ACHN (cell line): ENCODE data around the gene SUMO3.
"Not testable (repeated sequence)": the region's sequence is repeated elsewhere in the genome, so short reads cannot be mapped to it uniquely, and the experiment has no call there.

Source experiments
- DNase-seq: peaks from one replicate; pipeline ENCODE4 v3.0.0-alpha.2; 2015
- in situ Hi-C: cut with HindIII; loops from 2 replicates; pipeline ENCODE4 v1.10.0; 2017; ENCODE audit warnings: low sequenced_read_pairs, low pct_ligation_motif_present, low pct_unique_long_range_greater_than_20kb

SUMO3 gene

DNA sequence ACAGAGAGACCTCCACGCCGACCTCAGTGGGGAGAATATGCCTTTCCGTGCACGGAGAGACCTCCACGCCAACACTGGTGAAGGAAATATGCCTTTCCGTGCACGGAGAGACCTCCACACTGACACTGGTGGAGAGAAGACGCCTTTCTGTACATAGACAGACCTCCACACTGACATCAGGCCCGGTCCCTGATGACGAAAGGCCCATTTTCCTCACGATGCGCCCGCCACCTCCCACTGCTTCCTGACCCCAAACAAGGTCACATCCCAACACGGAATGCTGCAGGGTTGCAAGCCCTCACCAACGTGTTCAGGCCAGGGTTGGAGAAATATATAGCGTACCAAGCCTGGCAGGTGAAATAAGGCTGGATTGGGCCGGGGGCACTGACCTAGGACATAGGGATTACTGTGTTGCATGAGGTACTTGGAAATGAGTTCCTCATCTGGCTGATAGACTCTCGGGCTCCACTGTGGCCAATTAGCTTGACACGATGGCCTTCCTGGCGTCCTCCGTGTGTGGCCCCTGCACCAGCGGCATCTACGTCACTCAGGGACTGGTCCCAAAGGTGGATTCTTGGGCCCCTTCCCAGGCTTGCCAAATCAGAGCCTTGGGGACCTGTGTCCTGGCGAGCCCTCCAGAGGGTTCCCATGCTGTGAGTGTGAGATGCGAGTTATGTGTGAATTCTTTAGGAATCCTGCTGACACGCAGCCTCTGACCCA lies 16.5 kb upstream of the SUMO3 start:
- no peak for DNase-seq
- in situ Hi-C loops, result no loop called here

DNA sequence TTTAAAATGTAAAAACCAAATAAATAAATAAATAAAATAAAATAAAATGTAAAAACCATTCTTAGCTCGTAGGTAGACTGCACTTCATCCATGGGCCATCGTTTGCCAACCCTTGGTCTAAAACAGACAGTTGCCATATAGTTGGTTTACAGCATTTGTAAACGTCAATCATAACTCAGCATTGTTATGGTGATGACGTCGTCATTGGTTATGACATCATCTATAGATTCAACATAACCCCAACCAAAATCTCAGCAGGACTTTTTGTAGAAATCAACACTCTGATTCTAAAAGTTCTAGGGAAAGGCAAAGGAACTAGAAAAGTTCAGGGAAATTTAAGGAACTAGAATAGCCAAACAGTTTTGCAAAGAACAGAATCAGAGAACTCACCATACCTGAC lies 15.8 kb upstream of the SUMO3 start:
- in situ Hi-C loops, result no loop called here
- no peak for DNase-seq

DNA sequence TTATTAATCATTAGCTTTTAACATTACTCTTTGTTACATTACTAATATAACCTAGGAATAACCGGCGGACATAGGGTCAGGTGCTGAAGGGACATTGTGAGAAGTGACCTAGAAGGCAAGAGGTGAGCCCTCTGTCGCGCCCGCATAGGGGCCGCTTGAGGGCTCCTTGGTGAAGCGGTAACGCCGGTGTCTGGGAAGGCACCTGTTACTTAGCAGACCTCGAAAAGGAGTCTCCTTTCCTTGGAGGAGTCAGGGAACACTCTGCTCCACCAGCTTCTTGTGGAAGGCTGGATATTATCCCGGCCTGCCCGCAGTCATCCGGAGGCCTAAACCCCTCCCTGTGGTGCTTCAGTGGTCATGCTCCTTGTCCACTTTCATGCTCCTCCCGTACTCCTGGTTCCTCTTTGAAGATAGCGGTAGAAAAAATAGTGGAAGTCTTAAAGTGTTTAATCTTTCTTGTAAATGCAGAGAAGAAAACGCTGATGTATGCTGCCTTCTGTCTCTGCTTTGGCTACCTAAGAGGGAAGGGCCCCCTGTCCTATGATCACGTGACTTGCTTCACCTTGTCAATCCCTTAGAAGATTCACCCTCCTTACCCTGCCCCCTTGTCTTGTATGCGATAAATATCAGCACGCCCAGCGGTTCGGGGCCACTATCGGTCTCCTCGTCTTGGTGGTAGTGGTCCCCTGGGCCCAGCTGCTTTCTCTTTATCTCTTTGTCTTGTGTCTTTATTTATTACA lies 14.8 kb upstream of the SUMO3 start:
- DNase-seq, in situ Hi-C loops: not testable (repeated sequence)

DNA sequence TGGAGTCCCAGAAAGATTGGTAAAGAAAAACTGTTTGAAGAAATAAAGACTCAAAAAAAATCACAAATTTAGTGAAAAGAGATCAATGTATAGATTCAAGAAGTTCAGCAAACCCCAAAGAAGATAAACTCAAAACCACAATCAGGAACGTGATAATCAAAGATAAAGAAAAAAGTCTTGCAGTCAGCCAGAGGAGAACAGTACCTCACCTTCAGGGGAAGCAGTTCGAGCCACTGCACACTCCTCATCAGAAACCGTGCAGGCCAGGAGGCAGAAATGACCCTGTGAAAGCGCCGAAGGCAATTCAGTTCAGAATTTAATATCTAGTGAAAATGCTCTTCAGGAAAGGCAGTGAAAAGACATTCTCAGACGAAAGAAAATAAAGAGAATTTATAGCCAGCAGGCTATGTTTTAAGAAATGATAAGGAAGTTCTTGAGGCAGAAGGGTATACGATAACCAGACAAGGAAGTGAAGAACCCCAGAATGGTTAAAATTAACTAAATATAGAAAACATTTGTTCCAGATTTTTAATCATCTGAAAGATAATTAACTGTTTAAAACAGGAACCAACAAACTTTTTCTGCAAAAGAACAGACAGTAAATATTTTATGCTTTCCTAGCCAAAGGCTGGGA lies 13.5 kb upstream of the SUMO3 start:
- in situ Hi-C loops, result no loop called here

DNA sequence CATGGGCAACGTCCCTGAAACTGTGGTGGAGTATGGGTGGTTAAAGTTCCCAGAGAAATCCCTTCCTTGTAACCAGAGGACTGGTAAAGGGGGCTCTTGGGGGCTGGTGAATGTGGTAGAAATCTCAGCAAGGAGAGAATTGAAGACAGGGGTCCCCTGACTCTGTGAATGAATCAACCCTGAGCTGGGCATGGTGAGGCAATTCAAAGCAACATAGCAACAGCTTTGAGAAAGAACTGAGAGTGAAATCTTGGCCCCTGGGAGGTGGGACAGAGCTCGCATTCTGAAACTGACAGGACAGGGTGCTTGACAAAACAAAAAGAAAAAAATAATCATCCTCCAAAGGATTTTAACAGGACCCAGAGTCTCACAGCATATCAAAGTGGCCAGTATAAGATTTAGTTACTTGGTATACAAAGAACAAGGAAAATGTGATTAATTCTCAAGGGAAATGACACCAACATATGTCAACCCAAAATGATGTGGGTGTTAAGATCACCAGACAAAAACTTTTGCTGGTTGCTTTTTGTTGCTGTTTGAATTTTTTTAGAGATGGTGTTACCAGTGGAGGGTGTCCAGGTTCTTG lies 11.7 kb upstream of the SUMO3 start:
- in situ Hi-C loops, result no loop called here
- no peak for DNase-seq

More for the DNA sequence above, 13.5 kb upstream of the SUMO3 start:
- DNase-seq, result no peak

DNA sequence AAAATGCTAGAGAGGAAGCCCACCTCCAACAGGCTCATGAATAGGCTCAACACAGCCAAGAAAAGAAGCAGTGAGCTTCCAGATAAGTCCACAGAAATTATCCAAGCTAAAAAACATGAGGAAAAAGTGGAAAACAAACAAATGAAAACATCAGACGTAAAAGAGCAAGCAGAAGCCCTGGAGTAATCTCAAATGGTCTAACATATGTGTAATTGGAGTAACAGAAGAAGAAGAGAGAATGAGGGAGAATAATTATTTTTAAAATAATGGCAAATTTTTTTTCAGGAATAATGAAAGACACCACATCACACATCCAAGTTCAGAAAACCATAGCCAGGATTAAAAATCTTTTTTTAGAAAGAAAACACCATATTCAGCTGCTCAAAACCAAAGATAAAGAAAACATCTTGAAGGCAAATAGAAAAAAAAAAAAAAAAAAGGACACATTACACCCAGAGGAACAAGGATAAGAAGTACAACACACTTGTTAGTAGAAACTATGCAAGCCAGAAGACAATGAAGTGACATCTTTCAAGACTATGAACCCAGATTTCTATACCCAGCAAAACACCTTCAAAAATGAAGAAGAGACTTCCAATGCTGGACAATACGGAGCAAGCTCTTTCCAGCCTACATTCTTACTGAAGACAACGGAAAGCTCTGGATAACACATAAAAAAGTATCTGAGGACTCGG lies 10.6 kb upstream of the SUMO3 start:
- DNase-seq, result no peak
- in situ Hi-C loops, result no loop called here

DNA sequence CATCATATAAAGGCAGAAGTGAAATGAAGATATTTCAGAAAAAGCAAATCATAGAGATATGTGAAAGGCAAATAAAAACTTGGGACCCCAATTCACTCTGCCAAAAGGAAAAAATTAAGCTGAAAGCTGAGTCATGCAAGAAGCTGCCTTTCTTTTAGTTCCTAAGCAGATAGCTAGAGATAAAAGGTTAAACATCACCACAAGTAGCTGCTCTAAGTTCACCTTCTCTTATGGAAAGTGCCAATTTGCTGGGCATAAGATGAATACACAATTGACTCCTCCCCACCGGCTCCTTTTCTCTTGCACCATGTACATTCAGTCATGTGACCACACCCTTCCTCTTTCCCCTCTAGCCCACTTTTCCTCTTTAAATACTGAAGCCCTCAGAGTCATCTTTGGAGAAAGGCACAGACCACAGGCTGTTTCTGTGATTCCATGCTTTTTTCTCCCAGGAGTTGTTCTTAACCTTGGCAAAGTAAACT lies 5.4 kb upstream of the SUMO3 start:
- DNase-seq, result no peak
- in situ Hi-C loops, result no loop called here

DNA sequence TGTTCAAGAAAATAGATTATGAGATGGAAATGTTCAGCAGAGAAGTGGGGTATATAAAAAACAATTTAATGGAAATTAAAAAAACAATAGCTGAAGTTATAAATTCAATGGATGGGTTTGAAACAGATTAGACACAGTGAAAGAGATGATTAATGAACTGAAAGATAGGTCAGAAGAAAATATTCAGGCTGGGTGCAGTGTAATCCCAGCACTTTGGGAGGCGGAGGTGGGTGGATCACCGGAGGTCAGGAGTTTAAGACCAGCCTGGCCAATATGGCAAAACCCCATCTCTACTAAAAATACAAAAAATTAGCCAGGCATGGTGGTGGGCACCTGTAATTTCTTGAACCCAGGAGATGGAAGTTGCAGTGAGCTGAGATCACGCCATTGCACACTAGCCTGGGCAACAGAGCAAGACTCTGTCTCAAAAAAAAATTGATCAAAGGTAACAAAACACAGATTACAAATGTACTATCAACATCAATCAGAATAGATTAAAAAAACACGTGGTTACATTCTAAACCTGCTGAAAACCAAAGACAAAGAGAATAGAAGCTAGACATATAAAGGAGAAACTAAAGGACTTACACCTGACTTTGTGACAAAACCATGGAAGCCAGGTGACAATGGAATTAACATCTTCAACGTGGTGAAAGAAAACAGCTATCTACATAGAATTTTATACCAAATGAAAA lies 4.8 kb upstream of the SUMO3 start:
- in situ Hi-C loops, result no loop called here
- DNase-seq, result no peak

DNA sequence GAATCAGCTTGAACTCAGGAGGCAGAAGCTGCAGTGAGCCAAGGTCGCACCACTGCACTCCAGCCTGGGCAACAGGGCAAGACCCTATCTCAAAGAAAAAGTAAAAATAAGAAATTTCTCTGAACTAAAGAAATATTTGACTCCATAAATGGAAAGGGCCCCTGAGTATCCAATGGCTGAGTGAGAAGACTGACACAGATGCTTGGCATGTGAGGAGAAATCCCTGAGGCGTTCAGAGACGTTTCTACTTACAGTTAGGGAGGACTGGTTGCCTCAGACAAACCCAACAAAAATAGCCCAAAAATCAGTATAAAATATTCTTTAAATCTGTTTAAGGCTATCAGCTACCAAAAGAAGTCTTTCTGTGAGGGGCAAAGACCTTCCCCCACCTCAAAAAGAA lies 3.0 kb upstream of the SUMO3 start:
- in situ Hi-C loops, result no loop called here
- DNase-seq, result no peak

DNA sequence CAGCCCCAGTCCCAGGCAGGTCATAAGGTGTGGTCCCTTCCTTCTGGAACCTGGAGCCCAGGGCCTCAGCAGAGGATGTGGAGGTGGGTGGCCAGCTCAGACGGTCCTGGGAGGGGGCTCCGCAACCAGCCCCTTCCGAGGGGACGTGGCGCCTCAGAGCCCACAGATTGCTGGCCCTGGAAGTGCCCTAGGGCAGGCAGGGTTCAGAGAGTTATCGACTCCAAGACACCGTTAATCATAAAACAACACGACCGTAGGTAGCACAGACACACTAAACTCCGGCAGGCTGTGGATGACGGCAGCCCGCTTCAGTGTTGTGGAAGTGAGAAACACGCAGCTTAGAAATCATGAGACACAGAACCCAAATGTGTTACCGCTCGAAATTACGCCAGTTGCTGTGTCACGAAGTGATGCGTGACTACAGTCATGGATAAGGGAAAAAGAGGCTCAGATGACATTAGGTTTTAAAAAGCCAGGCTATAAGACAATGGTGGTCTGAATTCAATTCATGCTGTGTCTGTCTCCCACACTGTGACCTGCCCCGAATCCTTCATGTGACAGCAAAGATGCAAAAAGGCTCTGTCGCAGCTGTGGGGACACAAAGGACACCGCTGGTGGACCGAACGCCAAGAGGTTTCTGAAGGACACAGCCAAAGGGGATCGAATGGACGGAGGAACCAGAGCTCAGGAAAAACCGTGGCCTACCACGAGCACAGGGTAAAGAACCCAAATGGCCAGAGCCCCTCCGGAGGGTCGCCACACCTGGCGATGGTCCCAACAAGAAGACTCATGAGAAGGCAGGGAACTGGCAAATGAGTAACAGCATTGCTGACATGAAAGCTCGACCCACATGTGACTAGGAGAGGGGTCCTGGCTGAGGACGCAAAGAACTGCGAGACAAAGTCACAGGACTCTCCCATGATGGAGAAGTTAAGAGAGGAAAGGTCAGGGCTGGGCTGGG lies 1.7 kb upstream of the SUMO3 start:
- in situ Hi-C loops, result no loop called here
- DNase-seq, result no peak

DNA sequence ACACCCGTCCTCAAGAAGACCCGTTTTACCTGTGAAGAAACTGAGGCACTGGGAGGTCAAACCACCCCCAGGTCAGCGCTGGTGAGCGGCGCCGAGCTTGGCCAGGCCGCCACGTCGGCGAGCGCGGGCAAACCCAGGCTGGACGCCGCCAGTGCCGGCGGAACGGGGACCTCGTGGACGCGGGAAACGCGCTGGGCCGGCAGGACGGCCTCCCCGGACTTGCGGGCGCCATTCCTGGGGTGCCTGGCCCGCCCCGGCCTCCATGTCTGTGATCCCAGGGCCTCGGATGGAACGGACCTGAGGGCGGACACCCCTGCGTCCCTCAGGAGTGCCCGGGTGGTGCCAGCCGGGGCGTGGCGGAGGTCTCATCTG lies 764 bp upstream of the SUMO3 start:
- in situ Hi-C loops, result no loop called here
- no peak for DNase-seq

DNA sequence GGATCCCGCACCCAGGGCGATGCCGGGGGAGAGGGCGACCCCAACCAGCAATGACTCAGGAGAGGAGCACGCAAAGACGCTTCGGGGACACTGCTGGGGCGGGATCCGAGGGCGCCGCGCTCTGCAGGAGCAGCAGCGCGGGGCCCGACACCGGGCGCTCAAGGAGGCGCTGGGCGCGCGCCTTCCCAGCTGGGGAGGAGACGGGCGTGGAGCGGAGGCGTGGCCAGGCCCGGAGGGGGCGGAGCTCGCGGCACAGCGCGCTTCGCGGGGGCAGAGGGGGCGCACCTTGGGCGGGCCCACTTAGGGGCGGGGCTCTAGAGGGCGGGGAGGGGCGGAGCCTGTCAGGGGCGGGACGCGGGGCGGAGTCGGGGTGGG lies 369 bp downstream of the SUMO3 start:
- in situ Hi-C loops, result no loop called here
- DNase-seq, result peak; percentile 82

DNA sequence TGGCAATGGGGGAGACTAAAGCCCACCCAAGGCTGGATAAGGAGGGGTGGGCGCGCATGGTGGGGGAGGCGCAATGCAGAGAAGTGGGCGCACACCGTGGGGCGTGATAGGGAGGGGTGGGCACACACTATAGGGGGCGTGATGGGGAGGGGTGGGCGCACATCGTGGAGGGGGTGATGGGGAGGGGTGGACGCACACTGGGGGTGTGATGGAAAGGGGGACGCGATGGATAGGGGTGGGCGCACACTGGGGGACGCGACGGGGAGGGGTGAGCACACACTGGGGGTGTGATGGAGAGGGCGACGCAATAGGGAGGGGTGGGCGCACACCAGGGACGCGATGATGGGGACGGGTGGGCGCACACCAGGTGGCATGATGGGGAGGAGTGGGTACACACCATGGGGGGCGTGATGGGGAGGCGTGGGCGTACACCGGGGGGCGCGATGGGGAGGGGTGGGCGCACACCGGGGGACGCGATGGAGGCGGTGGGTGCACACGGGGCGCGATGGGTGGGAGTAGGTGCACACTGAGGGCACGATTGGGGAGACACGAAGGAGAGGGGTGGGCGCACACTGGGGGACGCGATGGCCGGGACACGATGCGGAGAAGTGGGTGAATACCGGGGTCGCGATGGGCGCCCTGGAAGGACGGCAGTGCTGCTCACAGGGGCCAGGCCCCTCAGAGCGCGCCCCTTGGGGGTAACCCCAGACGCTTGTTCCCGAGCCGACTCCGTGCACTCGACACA lies 929 bp downstream of the SUMO3 start:
- in situ Hi-C loops, result no loop called here
- no peak for DNase-seq

DNA sequence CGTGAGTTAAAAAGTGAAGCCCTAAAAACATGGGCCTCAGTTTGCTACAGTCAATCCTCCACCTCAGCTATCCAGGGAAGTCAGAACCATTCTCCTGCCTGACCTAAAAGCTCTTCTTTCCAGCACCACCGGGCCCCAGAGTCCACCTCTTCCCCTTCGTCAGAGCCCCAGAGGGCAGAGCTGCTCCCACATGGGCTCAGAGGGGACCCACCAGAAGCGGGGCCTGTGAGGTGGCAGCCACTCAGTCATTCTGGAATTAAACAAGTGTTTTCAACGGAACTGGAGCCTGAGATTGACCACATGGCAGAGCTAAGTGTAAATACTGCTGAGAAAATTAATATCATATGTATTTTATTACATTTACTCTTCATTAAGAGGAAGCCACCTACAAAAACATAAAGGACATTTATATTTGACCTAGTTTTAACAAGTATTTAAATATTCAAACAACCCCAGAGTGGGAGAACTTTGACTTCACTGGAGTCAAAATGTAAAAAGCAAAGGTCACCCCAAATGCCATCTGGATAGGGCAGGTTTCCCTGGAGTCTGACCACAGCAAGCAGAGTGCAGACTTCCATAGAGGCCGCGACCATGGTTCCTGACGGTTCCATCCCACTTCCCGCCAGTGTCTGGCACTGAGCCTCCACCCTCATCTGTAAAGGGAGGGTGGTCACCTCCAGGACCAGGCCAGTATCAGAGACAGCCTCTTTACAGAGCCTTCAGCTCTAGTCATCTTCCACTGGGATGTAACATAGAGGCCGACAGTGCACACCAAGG lies 1.8 kb downstream of the SUMO3 start:
- in situ Hi-C loops, result no loop called here
- DNase-seq, result no peak

DNA sequence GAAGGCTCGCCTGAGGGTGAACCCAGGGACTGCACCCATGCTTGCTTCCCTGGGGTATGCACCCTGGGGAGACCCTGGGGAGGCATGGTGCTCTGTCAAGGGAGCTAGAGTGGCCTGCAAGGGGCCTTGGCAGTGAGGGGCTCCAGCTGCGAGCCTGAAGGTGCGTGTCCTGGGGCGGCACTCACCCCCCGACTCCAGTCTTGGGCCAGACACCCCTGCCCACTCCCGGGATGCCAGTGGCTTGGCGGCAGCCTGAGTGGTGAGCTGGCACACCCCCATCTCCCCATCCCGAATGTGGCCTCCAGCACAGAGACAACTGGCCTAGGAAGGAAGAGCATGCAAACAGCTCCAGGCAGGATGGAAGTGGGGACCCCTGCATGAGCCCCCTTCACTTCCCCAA lies 2.6 kb downstream of the SUMO3 start:
- in situ Hi-C loops, result no loop called here
- no peak for DNase-seq

DNA sequence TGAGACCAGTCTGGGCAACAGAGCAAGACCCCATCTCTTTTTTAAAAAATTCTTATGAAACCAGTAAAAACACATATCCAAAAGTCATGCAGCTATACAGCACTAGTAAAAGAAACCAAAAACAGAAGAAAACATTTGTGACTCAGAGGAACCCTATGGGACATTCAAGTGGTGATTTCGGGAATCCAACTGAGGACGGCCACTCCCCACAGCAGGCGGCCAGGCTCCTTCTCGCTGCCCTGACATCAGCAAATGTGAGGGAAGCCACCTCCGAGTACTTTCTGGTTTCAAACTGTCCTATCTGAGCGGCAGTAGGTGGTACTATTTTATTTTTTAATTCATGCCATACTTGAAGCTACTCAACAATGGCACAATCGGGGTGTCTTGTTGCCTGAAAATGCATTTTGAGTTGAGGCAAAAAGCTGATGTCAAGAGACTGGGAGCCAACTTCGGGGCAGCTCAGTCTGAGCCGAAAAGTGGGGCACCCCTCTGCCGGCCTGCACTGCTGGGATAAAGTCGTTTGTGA lies 3.3 kb downstream of the SUMO3 start:
- in situ Hi-C loops, result no loop called here

More for the DNA sequence above, 3.3 kb downstream of the SUMO3 start:
- DNase-seq, result no peak
